HL-60 (cell line): Measurements from ENCODE around the gene CATSPERE.

ENCODE experiments used
- CTCF ChIP-seq: IDR thresholded peaks from one replicate; pipeline ENCODE4 v1.5.1; 2011; ENCODE audit warnings: low read length, control low read depth, inconsistent platforms; ENCODE audit not compliant: insufficient read depth
- POLR2AphosphoS5 ChIP-seq: IDR thresholded peaks from 2 replicates; pipeline ENCODE4 v1.6.1; 2012; ENCODE audit warnings: low read depth

GRCh38 chr1:244678697-244679096 is 217.6 kb downstream of the CATSPERE start:
- TF ChIP-seq CTCF (no peak), POLR2AphosphoS5 (no peak)
